Heart right ventricle (tissue), 16 donors: ENCODE data around the gene GHRHR. TPM values are rescaled to one million over a fixed set of nuclear protein-coding genes. Genes with fewer than 3 reads are reported as not detected.

ENCODE experiments used
- ATAC-seq, 8 donors: fragments of 200-7000 bp; cut with Tn5 transposase; one replicate each; pipeline ENCODE4 v1.9.1; 2020; ENCODE audit warnings: mild to moderate bottlenecking in 8 of 8, moderate library complexity in 8 of 8, moderate number of reproducible peaks in 1 of 8
- DNase-seq, 2 donors: peaks; one replicate each; pipeline ENCODE4 v3.0.0-alpha.2; 2020
- H3K27ac ChIP-seq, 10 donors: fragments of 200-600 bp; sonication (generic) in 2 of 10; one replicate each; pipeline versions ENCODE4 v1.5.0 to v1.8.0; 2020 to 2022; ENCODE audit warnings: mild to moderate bottlenecking in 3 of 10
- H3K27me3 ChIP-seq, 7 donors: fragments of 200-600 bp; one replicate each; pipeline ENCODE4 v1.8.0; 2021 to 2022; ENCODE audit warnings: mild to moderate bottlenecking in 2 of 7
- H3K36me3 ChIP-seq, 9 donors: fragments of 200-600 bp; sonication (generic) in 1 of 9; one replicate each; pipeline versions ENCODE4 v1.5.0 to v1.8.0; 2020 to 2022; ENCODE audit warnings: mild to moderate bottlenecking in 2 of 9
- H3K4me1 ChIP-seq, 9 donors: fragments of 200-600 bp; sonication (generic) in 1 of 9; one replicate each; pipeline versions ENCODE4 v1.5.0 to v1.8.0; 2020 to 2022; ENCODE audit warnings: mild to moderate bottlenecking in 4 of 9
- H3K4me3 ChIP-seq, 10 donors: fragments of 200-600 bp; sonication (generic) in 2 of 10; one replicate each; pipeline versions ENCODE4 v1.5.0 to v1.8.0; 2020 to 2022; ENCODE audit warnings: mild to moderate bottlenecking in 7 of 10, moderate library complexity in 2 of 10
- H3K9me3 ChIP-seq, 11 donors: fragments of 200-600 bp in 10 of 11; sonication (generic) in 2 of 11; one replicate each; pipeline versions ENCODE4 v1.5.0 to v1.8.0; 2013 to 2022; ENCODE audit warnings: mild to moderate bottlenecking in 2 of 11, control low read depth in 1 of 11, moderate library complexity in 1 of 11
- CTCF ChIP-seq, 9 donors: fragments of 200-600 bp; sonication (generic) in 2 of 9; IDR thresholded peaks; one replicate each; pipeline versions ENCODE4 v1.5.0 to v1.8.0; 2021 to 2022; ENCODE audit warnings: antibody characterized with exemption in 9 of 9, mild to moderate bottlenecking in 5 of 9, moderate library complexity in 1 of 9
- WGBS, 2 donors: extraction: QIAGEN DNeasy Blood & Tissue Kit; methylation state at CpG; one replicate each; pipeline ENCODE4 v1.1.7; 2013; ENCODE audit warnings: inconsistent platforms in 1 of 2; 5-methylcytosine and 5-hydroxymethylcytosine counted together
- intact Hi-C, 10 donors: fragments of 100-400 bp; cut with DNase I; formaldehyde crosslinking; loops; one replicate each; pipeline versions ENCODE4 v1.11.1 to v1.14.2; 2022
- polyA plus RNA-seq, 2 donors: library from polyadenylated mRNA; stranded (reverse); fragments of 200-250 nt; gene quantifications; one replicate each; pipeline ENCODE4 v1.2.3, GENCODE V29; 2013
- total RNA-seq, 10 donors: library from RNA; stranded (reverse); fragmentation: NEBNext Ultra II Directional in 3 of 10; extraction: Animal tissue kit (Norgen Biotek cat#: 25700) in 3 of 10; gene quantifications; one replicate each; pipeline versions ENCODE4 v1.2.1 to v1.2.4, GENCODE V29; 2021 to 2023
- donor health status: Arrhythmogenic right ventricular cardiomyopathy.
- donor health status: ischemic (EF 13 %, LVEDD 7.1; RV severe dilation, severe dysfunction).
- donor health status: healthy with polysubstance abuse.
- donor health status: DM: no; HTN: yes; CAD: no.
- donor health status: DM: no; HTN: no; CAD: no.
- donor health status: ischemic (EF 25% LVEDD 6.9; RV normal size, moderate dysfunction).
- donor health status: ischemic (EF 25% LVEDD 5.7; RV mildly dilated, moderate dysfunction).
- donor health status: healthy.
- donor health status: DM: yes; HTN: yes; CAD: no.
- donor health status: Ischemic cardiomyopathy.
- donor health status: ischemic (EF 35%, LVEDD 5.7; RV mildly dilated, moderate dysfunction).
- donor health status: nonischemic (EF 11% LVEDD 7.7; RV severe dilation, severe dysfunction).
- donor health status: DM: yes; HTN: yes; CAD: no.
- donor health status: PGD.
- donor health status: ischemic (EF 29% LVEDD 5.4; RV normal size, mild dysfunction).
- donor health status: nonischemic (EF 23%, LVEDD 6.1; RV moderate dilation, normal function).

GHRHR gene
- total and polyA plus RNA-seq, 12 donors: not detected

- intact Hi-C loops: loop anchor here in 2 of 10 donors (5.0 kb wide), 2 partner anchors 33 to 228 kb away; no protein-coding TSS in a partner anchor
- TF ChIP-seq CTCF (IDR thresholded peaks at IDR 0.05): no peak
- H3K27ac ChIP-seq: no peak overlapping the region
- DNase-seq: no peak
- peaks cover 0 to 36% (median 0%) of the 10 kb centered on the region in 7 donors for H3K27me3 ChIP-seq
- H3K9me3 ChIP-seq: no peaks in the 10 kb centered on the region
- no peak for ATAC-seq
- WGBS, 2 donors: 96% methylated on average over 5 of the region's 5 CpGs
- H3K4me3 ChIP-seq: no peak overlapping the region
- peaks cover 0 to 16% (median 6%) of the 10 kb centered on the region in 9 donors for H3K4me1 ChIP-seq
- H3K36me3 ChIP-seq: no peaks in the 10 kb centered on the region
These were observed 6.3 kb downstream of the GHRHR start for GRCh38 chr7:30970074-30970473.

GRCh38 chr7:30970594-30971094, 6.9 kb downstream of the GHRHR start:
- H3K27ac ChIP-seq: no peak overlapping the region
- intact Hi-C loops: loop anchor here in 2 of 10 donors (5.0 kb wide), 2 partner anchors 33 to 228 kb away; no protein-coding TSS in a partner anchor
- ATAC-seq (no peak), DNase-seq (no peak)
- no peak overlapping the region for H3K4me3 ChIP-seq
- peaks cover 0 to 30% (median 0%) of the 10 kb centered on the region in 7 donors for H3K27me3 ChIP-seq
- 39 to 43% methylated on average over 6 of the region's 6 CpGs for WGBS, 2 donors
- TF ChIP-seq CTCF (IDR thresholded peaks at IDR 0.05): no peak
- no peaks in the 10 kb centered on the region for H3K9me3 ChIP-seq
- no peaks in the 10 kb centered on the region for H3K36me3 ChIP-seq
- H3K4me1 ChIP-seq: peaks cover 0 to 16% (median 7%) of the 10 kb centered on the region in 9 donors

- Histone ChIP-seq H3K4me1 (peaks cover 0 to 16% (median 7%) of the 10 kb centered on the region in 9 donors), H3K36me3 (no peaks in the 10 kb centered on the region), H3K27me3 (peaks cover 0 to 27% (median 0%) of the 10 kb centered on the region in 7 donors), H3K27ac (no peak overlapping the region), H3K9me3 (no peaks in the 10 kb centered on the region), H3K4me3 (no peak overlapping the region)
- ATAC-seq (no peak), DNase-seq (no peak)
- intact Hi-C loops: loop anchor here in 2 of 10 donors (5.0 kb wide), 2 partner anchors 34 to 229 kb away; no protein-coding TSS in a partner anchor
- 49 to 50% methylated on average over 3 of the region's 3 CpGs for WGBS, 2 donors
- no peak for TF ChIP-seq CTCF (IDR thresholded peaks at IDR 0.05)
These were observed 7.7 kb downstream of the GHRHR start for GRCh38 chr7:30971440-30971839.

GRCh38 chr7:30971840-30972563, 8.2 kb downstream of the GHRHR start:
- TF ChIP-seq CTCF (IDR thresholded peaks at IDR 0.05): no peak

More at GRCh38 chr7:30971840-30972563, 8.2 kb downstream of the GHRHR start:
- Histone ChIP-seq H3K9me3 (no peaks in the 10 kb centered on the region), H3K4me1 (peaks cover 0 to 16% (median 7%) of the 10 kb centered on the region in 9 donors), H3K4me3 (no peak overlapping the region), H3K27me3 (peaks cover 0 to 23% (median 0%) of the 10 kb centered on the region in 7 donors), H3K27ac (no peak overlapping the region), H3K36me3 (no peaks in the 10 kb centered on the region)
- 41 to 44% methylated on average over 15 of the region's 15 CpGs for WGBS, 2 donors
- intact Hi-C loops: loop anchor here in 2 of 10 donors (5.0 kb wide), 2 partner anchors 35 to 230 kb away; no protein-coding TSS in a partner anchor
- DNase-seq (no peak), ATAC-seq (peak in 5 of 8 donors; percentile 23 to 65 (median 45))
